ENCODE measurements around the gene BMP4.

The BMP4 gene

GRCh38 chr14:53963320-53964227 lies 6.9 kb upstream of the BMP4 start:
- DNase-seq, result peak in 1 of 2 experiments; percentile 6

GRCh38 chr14:53962953-53963319 lies 6.3 kb upstream of the BMP4 start:
- DNase-seq, result no peak

- DNase-seq, result no peak
These were observed 2.0 kb upstream of the BMP4 start for GRCh38 chr14:53958628-53959027.

- no peak for DNase-seq
These were observed 1.1 kb upstream of the BMP4 start for GRCh38 chr14:53957739-53958138.

- DNase-seq, result peak in 1 of 2 experiments; percentile 14
These were observed 776 bp downstream of the BMP4 start for GRCh38 chr14:53955671-53956426.

- no peak for DNase-seq
These were observed 1.4 kb downstream of the BMP4 start for GRCh38 chr14:53955229-53955556.

GRCh38 chr14:53954551-53955228 lies 1.9 kb downstream of the BMP4 start:
- DNase-seq, result peak; percentile 17 to 31

- peak; percentile 9 to 19 for DNase-seq
These were observed 2.6 kb downstream of the BMP4 start for GRCh38 chr14:53953828-53954550.

- DNase-seq, result peak; percentile 29 to 36
These were observed 3.4 kb downstream of the BMP4 start for GRCh38 chr14:53953002-53953827.

- no peak for DNase-seq
These were observed 4.1 kb downstream of the BMP4 start for GRCh38 chr14:53952533-53952932.

GRCh38 chr14:53951627-53952303 lies 4.9 kb downstream of the BMP4 start:
- no peak for DNase-seq

- no peak for DNase-seq
These were observed 5.4 kb downstream of the BMP4 start for GRCh38 chr14:53951243-53951626.

- DNase-seq, result no peak
These were observed 6.4 kb downstream of the BMP4 start for GRCh38 chr14:53950031-53950793.

- no peak for DNase-seq
These were observed 7.4 kb downstream of the BMP4 start for GRCh38 chr14:53949201-53949600.

GRCh38 chr14:53948205-53948884 lies 8.3 kb downstream of the BMP4 start:
- no peak for DNase-seq

GRCh38 chr14:53947452-53948204 lies 9.0 kb downstream of the BMP4 start:
- DNase-seq, result no peak

- no peak for DNase-seq
These were observed 9.6 kb downstream of the BMP4 start for GRCh38 chr14:53947094-53947445.

- DNase-seq, result no peak
These were observed 10.1 kb downstream of the BMP4 start for GRCh38 chr14:53946404-53947093.

GRCh38 chr14:53946071-53946403 lies 10.6 kb downstream of the BMP4 start:
- no peak for DNase-seq
